GM19035 (cell line): Measurements from ENCODE around the gene NEK5.
A peak's percentile ranks its signal among the peaks of the same experiment; 100 is the strongest.
"Not testable (repeated sequence)": the region's sequence is repeated elsewhere in the genome, so short reads cannot be mapped to it uniquely, and the experiment has no call there.

Experiments used
- ATAC-seq: cut with Tn5 transposase; IDR thresholded peaks from one replicate; pipeline ENCODE4 v1.9.1; 2021; ENCODE audit not compliant: unreplicated experiment

NEK5 gene

GRCh38 chr13:52128714-52129700 lies at the start of gene NEK5:
NEK5 (minus strand) TSS chr13:52129073; CDS start chr13:52127482, 1,591 bp downstream.
- ATAC-seq: peak; percentile 63

- no peak for ATAC-seq
Observed at GRCh38 chr13:52177276-52177675, 48.4 kb upstream of the NEK5 start.

GRCh38 chr13:52173970-52174369 lies 45.1 kb upstream of the NEK5 start:
- ATAC-seq: not testable (repeated sequence)

- ATAC-seq: no peak
Observed at GRCh38 chr13:52173373-52173772, 44.5 kb upstream of the NEK5 start.

GRCh38 chr13:52171686-52172085 lies 42.8 kb upstream of the NEK5 start:
- ATAC-seq: not testable (repeated sequence)

- ATAC-seq: not testable (repeated sequence)
Observed at GRCh38 chr13:52170828-52171391, 42.0 kb upstream of the NEK5 start.

- no peak for ATAC-seq
Observed at GRCh38 chr13:52169839-52170238, 41.0 kb upstream of the NEK5 start.

GRCh38 chr13:52165411-52165810 lies 36.5 kb upstream of the NEK5 start:
- ATAC-seq: no peak

GRCh38 chr13:52164989-52165388 lies 36.1 kb upstream of the NEK5 start:
- ATAC-seq: no peak

- ATAC-seq: not testable (repeated sequence)
Observed at GRCh38 chr13:52163878-52164277, 35.0 kb upstream of the NEK5 start.

- no peak for ATAC-seq
Observed at GRCh38 chr13:52162279-52163101, 33.6 kb upstream of the NEK5 start.

GRCh38 chr13:52161181-52161646 lies 32.3 kb upstream of the NEK5 start:
- no peak for ATAC-seq

- no peak for ATAC-seq
Observed at GRCh38 chr13:52160506-52160905, 31.6 kb upstream of the NEK5 start.

GRCh38 chr13:52160053-52160452 lies 31.2 kb upstream of the NEK5 start:
- no peak for ATAC-seq

GRCh38 chr13:52159159-52159982 lies 30.5 kb upstream of the NEK5 start, which contains the start of gene NEK3:
NEK3 (minus strand) TSS chr13:52159597; CDS start chr13:52156191, 3,406 bp downstream.
- ATAC-seq: peak; percentile 83

GRCh38 chr13:52158629-52159158 lies 29.8 kb upstream of the NEK5 start:
- ATAC-seq: peak; percentile 13

- ATAC-seq: no peak
Observed at GRCh38 chr13:52156724-52157261, 27.9 kb upstream of the NEK5 start.

GRCh38 chr13:52155177-52155576 lies 26.3 kb upstream of the NEK5 start:
- ATAC-seq: no peak

GRCh38 chr13:52147225-52147624 lies 18.4 kb upstream of the NEK5 start:
- no peak for ATAC-seq

GRCh38 chr13:52141299-52141698 lies 12.4 kb upstream of the NEK5 start:
- ATAC-seq: no peak
